Common myeloid progenitor, CD34-positive (primary cell): Measurements from ENCODE around the gene EHD1.
A peak's percentile ranks its signal among the peaks of the same experiment; 100 is the strongest.

Experiments
- CTCF ChIA-PET: fragments of 350-600 bp; sonication (Branson Sonifier 250); formaldehyde crosslinking; loops from one replicate; lab custom pipeline; 2021; ENCODE audit warnings: antibody characterized with exemption; lab: Charles Lee
- POLR2A ChIA-PET: fragments of 350-600 bp; sonication (Branson Sonifier 250); formaldehyde crosslinking; loops from one replicate; lab custom pipeline; 2021; ENCODE audit warnings: antibody characterized with exemption; lab: Charles Lee
- DNase-seq, 3 donors: peaks; one replicate each; pipeline versions ENCODE4 v3.0.0 to v3.0.0-alpha.2; 2013
- H3K27ac ChIP-seq, 2 experiments: 1 replicate in 1 of 2; 2 replicates in 1 of 2; pipeline ENCODE4 v1.7.0; 2013; ENCODE audit warnings: inconsistent platforms in 2 of 2, low read length in 2 of 2, mild to moderate bottlenecking in 2 of 2, low read depth in 1 of 2, moderate library complexity in 1 of 2; ENCODE audit not compliant: severe bottlenecking in 2 of 2, insufficient read depth in 1 of 2, poor library complexity in 1 of 2
- H3K27me3 ChIP-seq, 5 experiments: replicated peaks in 2 of 5; 1 replicate in 3 of 5; 2 replicates in 2 of 5; pipeline versions ENCODE4 v1.6.1 to v1.7.0; 2013; ENCODE audit warnings: low read length in 4 of 5, mild to moderate bottlenecking in 2 of 5, moderate library complexity in 2 of 5, inconsistent platforms in 1 of 5; ENCODE audit not compliant: insufficient read depth in 5 of 5, control insufficient read depth in 4 of 5
- H3K36me3 ChIP-seq, 4 experiments: 1 replicate in 2 of 4; 2 replicates in 2 of 4; pipeline versions ENCODE4 v1.6.1 to v1.7.0; 2013; ENCODE audit warnings: low read length in 3 of 4, control low read depth in 1 of 4, mild to moderate bottlenecking in 1 of 4; ENCODE audit not compliant: control insufficient read depth in 4 of 4, insufficient read depth in 4 of 4
- H3K4me1 ChIP-seq, 4 experiments: 1 replicate in 3 of 4; 2 replicates in 1 of 4; pipeline versions ENCODE4 v1.6.1 to v1.7.1; 2013; ENCODE audit warnings: low read length in 3 of 4, mild to moderate bottlenecking in 3 of 4, control low read depth in 1 of 4, inconsistent platforms in 1 of 4, moderate library complexity in 1 of 4; ENCODE audit not compliant: control insufficient read depth in 4 of 4, insufficient read depth in 4 of 4; ENCODE audit errors: control extremely low read depth in 1 of 4
- H3K4me3 ChIP-seq, 7 experiments: 1 replicate in 4 of 7; 2 replicates in 3 of 7; pipeline versions ENCODE4 v1.5.1 to v1.7.0; 2013; ENCODE audit warnings: mild to moderate bottlenecking in 7 of 7, low read length in 6 of 7, moderate library complexity in 6 of 7, inconsistent platforms in 2 of 7, low read depth in 2 of 7, control low read depth in 1 of 7; ENCODE audit not compliant: insufficient read depth in 4 of 7, control insufficient read depth in 1 of 7; ENCODE audit errors: extremely low read depth in 1 of 7
- H3K9me3 ChIP-seq, 5 experiments: 1 replicate in 4 of 5; 2 replicates in 1 of 5; pipeline versions ENCODE4 v1.6.1 to v1.7.1; 2013; ENCODE audit warnings: low read length in 4 of 5, mild to moderate bottlenecking in 2 of 5, inconsistent platforms in 1 of 5, low read depth in 1 of 5, moderate library complexity in 1 of 5; ENCODE audit not compliant: control insufficient read depth in 4 of 5, insufficient read depth in 2 of 5; ENCODE audit errors: control extremely low read depth in 1 of 5
- WGBS: methylation state at CpG from one replicate; pipeline ENCODE4 v1.1.5; 2013; ENCODE audit not compliant: insufficient coverage; 5-methylcytosine and 5-hydroxymethylcytosine counted together

The EHD1 gene

GRCh38 chr11:64876229-64876750 lies 2.1 kb downstream of the EHD1 start:
- no peak for DNase-seq

GRCh38 chr11:64875369-64876228 lies 2.8 kb downstream of the EHD1 start:
- H3K27me3 ChIP-seq = no peaks in the 10 kb centered on the region
- no peak overlapping the region for H3K27ac ChIP-seq
- peaks cover 15 to 65% (median 60%) of the 10 kb centered on the region in 4 experiments for H3K4me1 ChIP-seq
- ChIA-PET CTCF (interaction anchor here (0.8 to 36.3 kb wide), 5 partner anchors 8 to 22 kb away, joined by 3 to 1071 read pairs (median 6); partner anchors contain the start of gene CDC42BPG), POLR2A (interaction anchor here (1.6 kb wide), 1 partner anchor 11 kb away, joined by 4 read pairs; no protein-coding TSS in a partner anchor)
- H3K36me3 ChIP-seq = peaks cover 0 to 40% (median 18%) of the 10 kb centered on the region in 4 experiments
- H3K4me3 ChIP-seq = peak overlapping the region in 4 of 7 experiments; percentile 5 to 93 (median 62)
- 94% methylated on average over 15 of the region's 17 CpGs for WGBS
- no peaks in the 10 kb centered on the region for H3K9me3 ChIP-seq
- DNase-seq = no peak

More at GRCh38 chr11:64876229-64876750, 2.1 kb downstream of the EHD1 start:
- ChIA-PET POLR2A (interaction anchor here (1.1 to 1.6 kb wide), 2 partner anchors 12 to 296 kb away, joined by 3 to 4 read pairs; no protein-coding TSS in a partner anchor), CTCF (interaction anchor here (1.0 to 36.3 kb wide), 5 partner anchors 12 to 22 kb away, joined by 3 to 1071 read pairs (median 6); partner anchors contain the start of gene CDC42BPG)
- Histone ChIP-seq H3K27ac (no peak overlapping the region), H3K36me3 (peaks cover 0 to 35% (median 18%) of the 10 kb centered on the region in 4 experiments), H3K4me1 (peaks cover 18 to 61% (median 58%) of the 10 kb centered on the region in 4 experiments), H3K27me3 (no peaks in the 10 kb centered on the region), H3K4me3 (peak overlapping the region in 5 of 7 experiments; percentile 4 to 93 (median 90)), H3K9me3 (no peaks in the 10 kb centered on the region)
- 86% methylated on average over 9 of the region's 11 CpGs for WGBS

GRCh38 chr11:64874308-64875240 lies 3.8 kb downstream of the EHD1 start:
- ChIA-PET CTCF (interaction anchor here (0.8 to 36.3 kb wide), 6 partner anchors 9 to 23 kb away, joined by 3 to 1071 read pairs (median 6); partner anchors contain the start of gene CDC42BPG), POLR2A (no interaction called here)
- Histone ChIP-seq H3K27me3 (no peaks in the 10 kb centered on the region), H3K36me3 (peaks cover 0 to 46% (median 18%) of the 10 kb centered on the region in 4 experiments), H3K4me3 (no peak overlapping the region), H3K9me3 (no peaks in the 10 kb centered on the region), H3K4me1 (peaks cover 6 to 65% (median 60%) of the 10 kb centered on the region in 4 experiments), H3K27ac (no peak overlapping the region)
- no peak for DNase-seq
- 94% methylated on average over 26 of the region's 29 CpGs for WGBS

- Histone ChIP-seq H3K36me3 (peaks cover 0 to 61% (median 19%) of the 10 kb centered on the region in 4 experiments), H3K27me3 (no peaks in the 10 kb centered on the region), H3K4me1 (peaks cover 0 to 58% (median 53%) of the 10 kb centered on the region in 4 experiments), H3K9me3 (no peaks in the 10 kb centered on the region), H3K27ac (no peak overlapping the region), H3K4me3 (no peak overlapping the region)
- 97% methylated on average over 7 of the region's 8 CpGs for WGBS
- ChIA-PET POLR2A (interaction anchor here (0.6 to 1.0 kb wide), 2 partner anchors 9 to 89 kb away, joined by 3 to 4 read pairs; no protein-coding TSS in a partner anchor), CTCF (interaction anchor here (0.8 to 36.3 kb wide), 6 partner anchors 11 to 79 kb away, joined by 3 to 1071 read pairs (median 5); partner anchors contain the start of gene CDC42BPG)
- DNase-seq = no peak
Observed at GRCh38 chr11:64872790-64873488, 5.5 kb downstream of the EHD1 start.

- CTCF ChIA-PET = interaction anchor here (1.2 to 36.3 kb wide), 2 partner anchors 16 to 17 kb away, joined by 4 to 1071 read pairs; partner anchors contain the start of gene CDC42BPG
- DNase-seq = no peak
Observed at GRCh38 chr11:64871492-64871891, 6.9 kb downstream of the EHD1 start.

More at GRCh38 chr11:64871492-64871891, 6.9 kb downstream of the EHD1 start:
- peak overlapping the region in 1 of 7 experiments; percentile 58 for H3K4me3 ChIP-seq
- H3K9me3 ChIP-seq = no peaks in the 10 kb centered on the region
- H3K27ac ChIP-seq = peak overlapping the region in 1 of 2 experiments; percentile 71
- POLR2A ChIA-PET = no interaction called here
- peaks cover 0 to 43% (median 39%) of the 10 kb centered on the region in 4 experiments for H3K4me1 ChIP-seq
- WGBS = 0% methylated on average over 2 of the region's 3 CpGs
- peaks cover 0 to 68% (median 20%) of the 10 kb centered on the region in 4 experiments for H3K36me3 ChIP-seq
- H3K27me3 ChIP-seq = no peaks in the 10 kb centered on the region
